ENCODE results near the gene PPP1R27. TPM values are rescaled to one million over a fixed set of nuclear protein-coding genes. Genes with fewer than 3 reads are reported as not detected.

The PPP1R27 gene
- total RNA-seq, 1 donor from 2014 or later = not detected

- DNase-seq (ENCODE audit: low read depth, low spot score) = no peak
Observed at GRCh38 chr17:81863123-81863675, 28.3 kb upstream of the PPP1R27 start.

- peak; percentile 100 for DNase-seq (ENCODE audit: low read depth, low spot score)
Observed at GRCh38 chr17:81860756-81861568, 26.1 kb upstream of the PPP1R27 start.

- no peak for DNase-seq (ENCODE audit: low read depth, low spot score)
Observed at GRCh38 chr17:81859906-81860755, 25.3 kb upstream of the PPP1R27 start, which contains the start of gene P4HB. Gene P4HB (minus strand): TSS chr17:81860535. CDS start chr17:81860471, 64 bp downstream.

GRCh38 chr17:81858967-81859905, 24.4 kb upstream of the PPP1R27 start:
- DNase-seq (ENCODE audit: low read depth, low spot score) = no peak

- DNase-seq (ENCODE audit: low read depth, low spot score) = no peak
Observed at GRCh38 chr17:81858170-81858966, 23.5 kb upstream of the PPP1R27 start.

GRCh38 chr17:81854974-81855774, 20.3 kb upstream of the PPP1R27 start:
- no peak for DNase-seq (ENCODE audit: low read depth, low spot score)

- DNase-seq (ENCODE audit: low read depth, low spot score) = no peak
Observed at GRCh38 chr17:81852237-81852636, 17.4 kb upstream of the PPP1R27 start.

- DNase-seq (ENCODE audit: low read depth, low spot score) = no peak
Observed at GRCh38 chr17:81851423-81851822, 16.6 kb upstream of the PPP1R27 start.

- DNase-seq (ENCODE audit: low read depth, low spot score) = no peak
Observed at GRCh38 chr17:81849457-81849856, 14.6 kb upstream of the PPP1R27 start.

GRCh38 chr17:81846743-81847689, 12.2 kb upstream of the PPP1R27 start:
- no peak for DNase-seq (ENCODE audit: low read depth, low spot score)

- no peak for DNase-seq (ENCODE audit: low read depth, low spot score)
Observed at GRCh38 chr17:81845881-81846742, 11.3 kb upstream of the PPP1R27 start.

- no peak for DNase-seq (ENCODE audit: low read depth, low spot score)
Observed at GRCh38 chr17:81845361-81845760, 10.5 kb upstream of the PPP1R27 start.

GRCh38 chr17:81844887-81845286, 10.0 kb upstream of the PPP1R27 start:
- DNase-seq (ENCODE audit: low read depth, low spot score) = no peak

- no peak for DNase-seq (ENCODE audit: low read depth, low spot score)
Observed at GRCh38 chr17:81844327-81844851, 9.5 kb upstream of the PPP1R27 start.

GRCh38 chr17:81843713-81844326, 9.0 kb upstream of the PPP1R27 start:
- DNase-seq (ENCODE audit: low read depth, low spot score) = no peak

GRCh38 chr17:81842725-81843504, 8.1 kb upstream of the PPP1R27 start:
- DNase-seq (ENCODE audit: low read depth, low spot score) = no peak
